Osteocyte (in vitro differentiated cells): Measurements from ENCODE around the gene PTRH1. TPM values are rescaled to one million over a fixed set of nuclear protein-coding genes. Genes with fewer than 3 reads are reported as not detected.

Experiments used
- total RNA-seq: library from RNA; stranded (reverse); gene quantifications from 2 replicates; pipeline ENCODE4 v1.2.1, GENCODE V29; 2021

The PTRH1 gene
- total RNA-seq, 1 donor from 2014 or later: 10.6 TPM

Other genes with a start within 250 kb of the PTRH1 start
- 44.9 and 46.5 TPM in 2 replicates for gene STXBP1, start 103.4 kb downstream of the PTRH1 start, total RNA-seq
- 0.24 TPM in 1 of 2 replicates, not detected in the other for gene CFAP157, start 8.7 kb downstream of the PTRH1 start, total RNA-seq
- gene TTC16, start 416 bp upstream of the PTRH1 start, total RNA-seq: not detected in 2 replicates
- gene TOR2A, start 19.6 kb upstream of the PTRH1 start, total RNA-seq: 9.3 and 11.5 TPM in 2 replicates
- 19.3 and 20.4 TPM in 2 replicates for gene SH2D3C, start 63.0 kb upstream of the PTRH1 start, total RNA-seq
- gene CDK9, start 70.4 kb upstream of the PTRH1 start, total RNA-seq: 78.0 and 78.5 TPM in 2 replicates
- gene FPGS, start 87.2 kb upstream of the PTRH1 start, total RNA-seq: 58.7 and 65.1 TPM in 2 replicates
- 140 and 143 TPM in 2 replicates for gene ENG, start 139.0 kb upstream of the PTRH1 start, total RNA-seq
- gene AK1, start 162.0 kb upstream of the PTRH1 start, total RNA-seq: 57.6 and 65.8 TPM in 2 replicates
- gene ST6GALNAC6, start 183.9 kb upstream of the PTRH1 start, total RNA-seq: 73.4 and 77.0 TPM in 2 replicates
- 21.4 and 25.1 TPM in 2 replicates for gene ST6GALNAC4, start 201.4 kb upstream of the PTRH1 start, total RNA-seq
- gene PIP5KL1, start 215.1 kb upstream of the PTRH1 start, total RNA-seq: 2.6 and 2.9 TPM in 2 replicates
- gene DPM2, start 222.2 kb upstream of the PTRH1 start, total RNA-seq: 29.2 and 31.6 TPM in 2 replicates